ENCODE measurements around the gene ADGRF4.

DNA sequence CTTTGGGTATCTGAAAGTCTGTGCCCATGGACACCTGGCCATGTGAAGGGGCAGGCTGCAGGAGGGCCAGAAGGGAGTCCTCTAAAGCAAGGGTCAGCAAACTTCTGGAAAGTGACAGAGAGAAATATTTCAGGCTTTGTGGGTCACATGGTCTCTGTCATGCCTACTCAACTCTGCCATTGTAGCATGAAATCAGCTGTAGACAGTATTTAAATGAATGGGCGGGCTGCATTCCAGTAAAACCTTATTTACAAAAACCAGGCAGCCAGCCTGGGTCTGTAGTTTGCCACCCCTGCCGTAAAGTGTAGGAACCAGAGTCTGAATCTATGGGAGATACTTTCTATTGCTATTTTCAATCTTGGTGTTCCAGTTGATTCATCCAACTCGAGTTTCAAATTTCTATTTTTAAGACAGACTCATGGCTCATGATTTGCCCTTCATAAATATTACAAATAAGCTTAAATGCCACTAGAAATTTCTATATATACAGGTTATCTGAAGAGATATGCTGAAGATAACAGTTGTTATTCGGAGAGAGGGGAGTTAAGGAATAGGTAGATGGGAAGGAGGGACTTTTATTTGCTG is 19.0 kb upstream of the ADGRF4 start:
- TF ChIP-seq, protein P1, sequence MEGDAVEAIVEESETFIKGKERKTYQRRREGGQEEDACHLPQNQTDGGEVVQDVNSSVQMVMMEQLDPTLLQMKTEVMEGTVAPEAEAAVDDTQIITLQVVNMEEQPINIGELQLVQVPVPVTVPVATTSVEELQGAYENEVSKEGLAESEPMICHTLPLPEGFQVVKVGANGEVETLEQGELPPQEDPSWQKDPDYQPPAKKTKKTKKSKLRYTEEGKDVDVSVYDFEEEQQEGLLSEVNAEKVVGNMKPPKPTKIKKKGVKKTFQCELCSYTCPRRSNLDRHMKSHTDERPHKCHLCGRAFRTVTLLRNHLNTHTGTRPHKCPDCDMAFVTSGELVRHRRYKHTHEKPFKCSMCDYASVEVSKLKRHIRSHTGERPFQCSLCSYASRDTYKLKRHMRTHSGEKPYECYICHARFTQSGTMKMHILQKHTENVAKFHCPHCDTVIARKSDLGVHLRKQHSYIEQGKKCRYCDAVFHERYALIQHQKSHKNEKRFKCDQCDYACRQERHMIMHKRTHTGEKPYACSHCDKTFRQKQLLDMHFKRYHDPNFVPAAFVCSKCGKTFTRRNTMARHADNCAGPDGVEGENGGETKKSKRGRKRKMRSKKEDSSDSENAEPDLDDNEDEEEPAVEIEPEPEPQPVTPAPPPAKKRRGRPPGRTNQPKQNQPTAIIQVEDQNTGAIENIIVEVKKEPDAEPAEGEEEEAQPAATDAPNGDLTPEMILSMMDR (IDR thresholded peaks at IDR 0.05; ENCODE audit: extremely low read depth in 1 of 2, insufficient read depth in 1 of 2, low read depth in 1 of 2, low read length in 2 of 2) = no peak
- TF ChIP-seq EZH2 (IDR thresholded peaks at IDR 0.05; ENCODE audit: borderline replicate concordance, low read depth, low read length, severe bottlenecking) (no peak), POLR2AphosphoS5 (IDR thresholded peaks at IDR 0.05; ENCODE audit: insufficient read depth, low read depth, low read length) (no peak), POLR2A (IDR thresholded peaks at IDR 0.05; ENCODE audit: low read depth, low read length) (no peak)
- TF ChIP-seq, protein P2, sequence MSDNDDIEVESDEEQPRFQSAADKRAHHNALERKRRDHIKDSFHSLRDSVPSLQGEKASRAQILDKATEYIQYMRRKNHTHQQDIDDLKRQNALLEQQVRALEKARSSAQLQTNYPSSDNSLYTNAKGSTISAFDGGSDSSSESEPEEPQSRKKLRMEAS (IDR thresholded peaks at IDR 0.05; ENCODE audit: insufficient read depth, insufficient read length) = no peak

All from endothelial cell of umbilical vein (primary cell).